NCI-H2081 treated with DMSO at 0.1 percent for 48 hours (cell line): ENCODE data around the gene DCST2.
"Not testable (repeated sequence)": the region's sequence is repeated elsewhere in the genome, so short reads cannot be mapped to it uniquely, and the experiment has no call there.

Source experiments
- DNase-seq: peaks from one replicate; lab custom pipeline; 2025; lab: John Stamatoyannopoulos, UW

Gene DCST2

DNA sequence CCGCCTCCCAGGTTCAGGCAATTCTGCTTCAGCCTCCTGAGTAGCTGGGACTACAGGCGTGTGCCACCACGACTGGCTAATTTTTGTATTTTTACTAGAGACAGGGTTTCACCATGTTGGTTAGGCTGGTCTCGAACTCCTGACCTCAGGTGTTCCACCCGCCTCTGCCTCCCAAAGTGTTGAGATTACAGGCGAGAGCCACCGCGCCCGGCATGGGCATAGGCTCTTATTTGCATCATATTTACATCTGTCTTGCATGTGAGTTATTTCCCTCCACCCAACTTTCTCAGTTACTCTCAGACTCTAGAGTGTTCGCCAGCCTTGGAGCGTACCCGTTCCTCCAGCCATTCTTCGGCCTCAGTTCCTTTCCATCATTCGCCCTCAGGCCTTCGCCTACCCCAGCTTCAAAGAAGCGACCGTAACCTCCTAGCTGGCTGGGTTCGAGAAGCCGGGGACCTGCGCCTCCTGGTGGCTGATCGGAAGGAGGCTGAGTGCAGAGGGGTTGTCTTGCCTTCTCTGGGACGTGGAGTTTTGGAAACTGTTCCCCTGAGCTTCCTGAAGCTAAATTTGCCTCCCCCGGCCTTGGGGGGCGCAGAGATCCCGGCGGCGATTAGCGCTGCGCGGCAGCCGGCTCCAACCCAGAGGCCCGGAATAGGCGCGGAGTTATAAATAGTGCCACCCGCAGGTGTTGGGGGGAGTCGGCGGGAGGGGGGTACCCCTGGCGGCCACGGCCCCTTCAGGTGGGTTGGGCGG is 34.6 kb downstream of the DCST2 start:
- DNase-seq, result peak; percentile 53

DNA sequence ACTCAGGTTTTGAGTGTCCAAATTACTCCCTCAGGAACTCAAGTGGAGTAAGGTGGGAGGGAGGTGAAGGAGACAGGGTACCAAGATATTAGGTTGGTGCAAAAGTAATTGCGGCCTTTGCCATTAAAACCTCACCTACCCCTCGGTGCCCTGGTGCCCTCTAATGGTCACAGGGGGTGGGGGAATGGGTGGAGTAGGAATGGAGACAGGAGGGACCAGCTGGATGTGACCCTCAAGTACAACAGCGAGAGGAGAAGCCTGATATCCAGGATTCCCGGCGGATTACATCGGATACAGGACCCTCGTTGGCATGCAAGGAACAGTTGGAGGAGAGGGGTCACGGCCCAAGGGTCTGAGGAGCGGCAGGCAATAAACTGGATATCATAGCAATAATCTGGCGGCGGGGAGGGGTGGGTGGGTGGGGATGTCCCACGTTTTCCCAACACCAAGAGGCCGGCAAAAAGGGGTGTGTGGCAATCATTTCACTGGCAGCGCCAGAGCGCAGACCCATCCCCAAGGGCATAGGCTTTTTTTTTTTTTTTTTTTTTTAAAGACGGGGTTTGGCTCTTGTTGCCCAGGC is 35.3 kb downstream of the DCST2 start:
- no peak for DNase-seq

DNA sequence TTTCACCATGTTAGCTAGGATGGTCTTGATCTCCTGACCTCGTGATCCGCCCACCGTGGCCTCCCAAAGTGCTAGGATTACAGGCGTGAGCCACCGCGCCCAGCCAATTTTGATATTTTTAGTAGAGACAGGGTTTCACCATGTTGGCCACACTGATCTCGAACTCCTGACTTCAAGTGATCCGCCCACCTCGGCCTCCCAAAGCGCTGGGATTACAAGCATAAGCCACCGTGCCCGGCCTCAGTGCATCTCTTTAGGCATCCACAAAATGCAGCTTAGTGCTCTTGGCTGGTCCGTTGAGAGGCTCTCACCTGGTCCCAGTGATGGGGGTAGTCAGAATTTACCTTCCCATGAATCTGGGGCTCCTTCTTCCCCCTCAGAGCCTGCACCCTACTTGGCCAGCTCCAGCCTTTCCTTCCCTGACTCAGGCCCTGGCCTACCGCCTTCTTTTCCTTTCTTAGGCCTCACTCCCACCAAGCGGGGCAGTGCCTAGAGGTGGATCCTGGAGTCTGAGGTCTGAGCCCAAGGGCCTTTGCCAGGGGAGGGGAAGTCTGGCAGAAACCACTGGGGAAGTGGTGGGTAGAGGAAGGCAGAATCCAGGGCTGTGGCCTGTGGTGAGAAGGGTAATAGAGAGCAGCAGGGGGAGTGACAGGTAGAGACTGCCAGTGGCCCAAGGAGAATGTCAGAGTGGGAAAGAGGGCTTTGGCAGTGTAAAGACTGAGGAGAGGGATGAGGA is 36.4 kb downstream of the DCST2 start:
- no peak for DNase-seq

DNA sequence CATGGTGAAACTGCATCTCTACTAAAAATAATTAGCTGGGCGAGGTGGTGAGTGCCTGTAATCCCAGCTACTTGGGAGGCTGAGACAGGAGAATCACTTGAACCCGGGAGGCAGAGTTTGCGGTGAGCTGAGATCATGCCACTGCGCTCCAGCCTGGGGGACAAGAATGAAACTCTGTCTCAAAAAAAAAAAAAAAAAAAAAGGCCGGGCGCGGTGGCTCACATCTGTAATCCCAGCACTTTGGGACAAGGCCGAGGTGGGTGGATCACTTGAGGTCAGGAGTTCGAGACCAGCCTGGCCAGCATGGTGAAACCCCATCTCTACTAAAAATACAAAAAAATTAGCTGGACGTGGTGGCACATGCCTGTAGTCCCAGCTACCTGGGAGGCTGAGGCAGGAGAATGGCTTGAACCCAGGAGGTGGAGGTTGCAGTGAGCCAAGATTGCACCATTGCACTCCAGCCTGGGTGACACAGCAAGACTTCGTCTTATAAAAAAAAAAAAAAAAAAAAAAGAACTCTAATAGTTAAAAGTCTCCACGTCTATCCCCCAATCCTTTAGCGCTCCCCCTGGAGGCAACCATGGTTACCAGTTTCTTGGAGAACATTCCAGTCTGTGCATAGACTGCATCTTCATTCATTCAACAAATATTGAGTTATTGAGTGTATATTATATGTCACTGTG is 38.1 kb downstream of the DCST2 start:
- not testable (repeated sequence) for DNase-seq

DNA sequence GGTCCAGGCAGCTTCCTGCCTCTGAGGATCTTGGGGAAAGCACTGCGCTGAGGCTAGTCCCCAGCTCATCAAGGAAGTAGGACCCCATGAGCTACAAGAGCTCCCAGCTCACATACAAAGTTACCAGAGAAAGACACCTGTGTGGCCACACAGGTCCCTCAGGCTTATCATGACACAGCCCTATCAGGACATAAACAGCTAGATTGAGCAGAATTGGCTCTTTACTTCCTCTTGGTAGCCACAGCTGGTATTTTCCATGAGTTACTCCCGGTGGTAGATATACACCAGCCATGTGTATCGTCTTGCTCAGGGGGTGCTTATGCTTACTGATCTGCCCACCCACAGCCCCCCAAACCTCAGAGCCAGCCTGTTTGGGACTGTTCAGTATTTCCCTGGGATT is 39.0 kb downstream of the DCST2 start:
- DNase-seq, result no peak

DNA sequence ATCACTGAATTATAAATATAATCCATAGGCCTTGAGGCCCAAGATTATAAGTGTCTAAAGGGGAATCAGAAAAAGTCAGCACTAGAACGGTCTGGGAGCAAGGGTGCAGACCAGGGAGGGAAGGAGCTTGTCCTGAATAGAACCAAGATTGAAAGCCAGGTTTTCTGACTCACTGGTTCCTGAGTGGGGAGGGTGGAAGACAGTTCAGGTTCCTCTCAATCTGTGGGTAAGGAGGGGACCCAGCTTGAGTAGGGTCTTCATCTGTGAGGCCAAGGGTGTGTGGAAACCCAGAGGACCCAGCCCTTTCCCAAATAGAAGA is 39.4 kb downstream of the DCST2 start:
- no peak for DNase-seq

DNA sequence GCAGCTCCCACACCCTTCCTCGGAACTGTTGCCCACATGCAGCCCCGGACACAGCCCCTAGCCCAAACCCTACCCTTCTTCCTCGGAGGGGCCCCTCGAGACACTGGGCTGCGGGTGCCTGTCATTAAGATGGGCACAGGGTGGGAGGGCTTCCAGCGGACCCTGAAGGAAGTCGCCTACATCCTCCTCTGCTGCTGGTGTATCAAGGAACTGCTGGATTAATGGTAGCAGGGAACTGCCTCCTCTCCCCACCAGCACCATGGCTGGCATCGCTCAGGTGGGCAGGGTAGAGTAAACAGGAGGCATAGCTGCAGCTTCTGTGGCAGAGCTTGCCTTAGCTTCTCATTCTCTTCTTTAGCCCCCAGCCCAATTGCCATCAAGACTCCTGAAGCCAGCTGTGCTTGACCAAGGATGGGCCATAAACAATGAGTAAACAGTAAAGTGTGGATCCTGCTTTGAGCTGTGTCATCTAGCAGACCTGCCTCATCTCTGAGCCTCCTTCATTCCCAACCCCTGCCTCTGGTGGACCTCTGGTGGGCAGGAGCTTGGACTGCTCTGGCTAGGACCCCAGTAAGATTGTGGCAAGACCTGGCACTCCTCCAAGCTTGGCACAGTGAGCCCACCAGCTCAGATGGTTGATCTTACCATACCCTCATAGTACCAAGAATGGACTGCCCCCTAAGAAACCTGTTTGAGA is 39.9 kb downstream of the DCST2 start, which contains the start of gene LENEP:
Gene LENEP (plus strand): TSS at position 15 of the 697 bp plus-strand sequence. CDS start 22 bp downstream, at position 37.
- DNase-seq, result no peak

DNA sequence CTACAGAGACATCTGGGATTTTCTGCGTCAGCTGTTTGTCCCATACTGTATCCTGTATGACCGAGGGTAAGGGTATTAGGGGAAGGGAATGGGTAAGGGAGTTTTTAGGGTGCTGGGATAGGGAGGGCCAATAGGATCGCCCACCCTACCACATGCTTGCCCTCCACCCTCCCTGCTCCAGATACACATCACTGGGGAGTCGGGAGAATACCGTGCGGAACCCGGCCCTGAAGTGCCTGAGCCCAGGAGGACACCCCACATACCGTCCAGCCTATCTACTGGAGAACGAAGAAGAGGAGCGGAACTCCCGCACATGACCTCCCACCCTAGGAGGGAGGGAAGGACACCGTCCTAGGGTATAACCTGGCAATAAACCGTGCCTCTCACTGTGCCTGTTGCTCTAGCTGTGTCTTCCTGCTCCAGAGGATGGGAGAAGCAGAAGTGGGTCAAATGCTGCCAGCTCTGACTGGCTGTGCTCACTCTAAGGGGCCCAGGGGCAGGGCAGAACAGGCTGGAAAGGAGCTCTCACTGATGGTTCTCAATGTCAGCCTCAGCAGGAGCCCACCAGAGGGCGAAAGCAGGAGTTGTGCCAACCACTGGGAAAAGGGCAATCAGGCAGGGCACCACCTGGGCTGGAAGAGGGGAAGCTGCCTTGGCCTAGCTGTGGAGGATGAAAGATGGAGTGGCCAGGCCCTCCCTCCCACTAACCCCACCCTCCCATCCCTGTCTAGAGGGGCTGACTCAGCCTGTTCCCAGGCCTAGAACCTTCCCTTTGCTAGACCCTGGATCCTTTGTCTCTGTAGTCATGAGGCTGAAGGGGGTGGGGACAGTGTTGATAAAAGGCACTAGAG is 40.6 kb downstream of the DCST2 start:
- DNase-seq, result no peak

DNA sequence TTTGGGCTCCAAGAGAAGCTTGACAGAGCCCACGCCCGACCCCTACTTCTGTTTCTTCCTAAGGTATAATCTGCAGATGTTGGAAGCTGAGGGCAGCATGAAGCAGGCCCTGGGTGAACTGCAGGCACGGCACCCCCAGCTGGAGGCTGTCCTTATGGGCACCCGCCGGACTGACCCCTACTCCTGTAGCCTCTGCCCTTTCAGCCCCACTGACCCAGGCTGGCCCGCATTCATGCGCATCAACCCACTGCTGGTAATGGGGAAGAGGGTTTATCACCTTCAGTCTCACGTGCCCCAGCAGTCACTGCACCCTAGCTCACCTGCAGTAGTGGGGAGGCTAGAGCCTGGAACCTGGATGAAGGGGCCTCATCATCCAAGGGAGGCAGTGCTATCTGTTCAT is 43.3 kb downstream of the DCST2 start:
- DNase-seq, result no peak

DNA sequence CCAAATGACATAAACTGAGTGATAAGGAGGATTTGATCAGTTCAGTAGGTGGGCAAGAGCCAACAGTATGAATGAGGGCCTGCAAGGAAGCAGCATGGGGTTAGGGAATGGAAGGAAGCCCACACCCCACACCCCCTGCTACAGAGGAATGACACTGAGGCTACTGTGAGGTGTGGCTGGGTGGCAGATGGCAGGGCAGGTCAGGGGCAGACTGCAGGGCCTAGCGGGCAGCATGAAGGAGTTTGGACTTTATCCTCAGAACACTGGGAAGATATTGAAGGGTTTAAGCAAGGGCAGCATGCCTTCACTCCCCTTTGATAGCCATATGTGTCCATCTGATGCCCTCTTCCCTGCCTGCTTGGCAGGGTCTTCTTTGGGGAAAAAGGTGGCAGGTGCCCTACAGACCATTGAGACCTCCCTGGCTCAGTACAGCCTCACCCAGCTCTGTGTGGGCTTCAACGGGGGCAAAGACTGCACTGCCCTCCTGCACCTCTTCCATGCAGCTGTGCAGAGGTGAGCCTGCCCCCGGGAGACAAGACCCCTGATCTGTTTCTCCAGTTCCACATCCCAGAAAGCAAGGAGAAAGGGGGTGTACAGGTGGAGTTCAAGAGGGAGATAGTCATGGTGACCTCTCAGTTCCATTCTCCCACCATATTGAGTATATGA is 44.3 kb downstream of the DCST2 start:
- DNase-seq, result no peak

DNA sequence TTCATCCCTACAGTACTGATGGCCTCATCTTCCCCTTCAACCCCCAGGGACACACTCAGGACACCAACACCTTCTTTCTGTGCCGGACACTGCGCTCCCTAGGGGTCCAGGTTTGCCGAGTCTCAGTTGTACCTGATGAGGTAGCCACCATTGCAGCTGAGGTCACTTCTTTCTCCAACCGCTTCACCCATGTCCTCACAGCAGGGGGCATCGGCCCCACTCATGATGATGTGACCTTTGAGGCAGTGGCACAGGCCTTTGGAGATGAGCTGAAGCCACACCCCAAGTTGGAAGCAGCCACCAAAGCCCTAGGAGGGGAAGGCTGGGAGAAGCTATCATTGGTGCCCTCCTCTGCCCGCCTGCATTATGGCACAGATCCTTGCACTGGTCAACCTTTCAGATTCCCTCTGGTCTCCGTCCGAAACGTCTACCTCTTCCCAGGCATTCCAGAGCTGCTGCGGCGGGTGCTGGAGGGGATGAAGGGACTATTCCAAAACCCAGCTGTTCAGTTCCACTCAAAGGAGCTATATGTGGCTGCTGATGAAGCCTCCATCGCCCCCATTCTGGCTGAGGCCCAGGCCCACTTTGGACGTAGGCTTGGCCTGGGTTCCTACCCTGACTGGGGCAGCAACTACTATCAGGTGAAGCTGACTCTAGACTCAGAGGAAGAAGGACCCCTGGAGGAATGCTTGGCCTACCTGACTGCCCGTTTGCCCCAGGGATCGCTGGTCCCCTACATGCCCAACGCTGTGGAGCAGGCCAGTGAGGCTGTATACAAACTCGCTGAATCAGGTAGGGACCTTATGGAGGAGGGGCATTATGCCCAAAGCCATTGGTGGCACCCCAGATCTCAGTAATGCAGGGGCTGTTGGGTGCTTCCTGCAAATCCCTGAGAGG is 45.3 kb downstream of the DCST2 start:
- DNase-seq, result no peak

DNA sequence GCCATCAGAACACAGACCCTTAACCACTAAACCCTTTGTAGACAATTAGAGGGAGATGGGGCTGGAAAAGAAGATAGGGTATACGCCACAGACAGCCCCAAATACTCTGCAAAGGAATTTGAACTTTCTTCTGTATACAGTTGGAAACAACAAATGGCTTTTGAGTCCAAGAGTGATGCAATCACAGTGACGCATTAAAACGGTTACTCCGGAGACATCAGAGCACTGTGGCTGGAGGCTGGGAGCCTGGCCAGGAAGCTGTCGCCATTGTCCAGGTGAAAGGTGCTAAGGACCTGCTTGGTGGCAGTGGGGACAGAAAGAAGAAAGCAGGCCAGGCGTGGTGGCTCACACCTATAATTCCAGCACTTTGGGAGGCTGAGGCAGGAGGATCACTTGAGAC is 46.3 kb downstream of the DCST2 start:
- DNase-seq, result no peak

DNA sequence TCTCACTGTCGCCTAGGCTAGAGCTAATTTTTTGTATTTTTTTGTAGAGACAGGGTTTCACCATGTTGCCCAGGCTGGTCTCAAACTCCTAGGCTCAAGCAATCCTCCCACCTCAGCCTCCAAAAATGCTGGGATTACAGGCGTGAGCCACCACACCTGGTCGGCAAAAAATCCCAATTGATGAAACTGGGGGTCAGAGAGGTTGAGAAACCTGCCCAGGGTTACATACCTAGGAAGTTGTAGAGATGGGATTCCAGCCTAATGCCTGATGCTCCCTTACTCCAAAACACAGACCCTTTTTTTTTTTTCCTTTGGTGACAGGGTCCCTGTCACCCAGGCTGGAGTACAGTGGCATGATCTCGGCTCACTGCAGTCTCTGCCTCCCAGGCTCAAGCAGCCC is 46.8 kb downstream of the DCST2 start:
- DNase-seq, result not testable (repeated sequence)

DNA sequence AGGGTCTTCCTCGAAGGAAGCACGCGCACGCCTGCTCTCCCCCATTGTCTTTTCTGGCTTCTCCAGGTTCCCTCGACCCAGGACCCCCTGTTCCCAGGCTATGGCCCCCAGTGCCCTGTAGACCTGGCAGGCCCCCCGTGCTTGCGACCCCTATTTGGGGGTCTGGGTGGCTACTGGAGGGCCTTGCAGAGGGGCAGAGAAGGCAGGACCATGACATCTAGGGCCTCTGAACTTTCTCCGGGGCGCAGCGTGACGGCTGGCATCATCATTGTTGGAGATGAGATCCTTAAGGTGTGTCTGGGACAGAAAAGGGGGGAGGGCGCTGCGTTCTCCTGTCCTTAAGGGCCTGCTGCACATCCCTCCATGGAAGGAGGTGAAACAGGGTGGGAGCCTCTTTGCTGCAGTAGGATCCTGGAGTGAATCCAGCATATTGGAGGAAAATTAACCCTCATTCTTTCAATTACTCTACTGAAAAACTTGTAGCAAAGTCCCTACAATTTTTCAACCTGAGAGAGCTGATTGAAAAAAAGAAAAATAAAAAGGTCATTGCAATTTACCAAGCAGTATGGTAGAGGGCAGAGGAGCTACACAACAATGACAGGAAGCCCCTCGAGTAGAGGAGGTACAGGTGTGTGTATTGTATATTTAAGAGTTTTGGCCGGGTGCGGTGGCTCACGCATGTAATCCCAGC is 49.7 kb downstream of the DCST2 start:
- no peak for DNase-seq

DNA sequence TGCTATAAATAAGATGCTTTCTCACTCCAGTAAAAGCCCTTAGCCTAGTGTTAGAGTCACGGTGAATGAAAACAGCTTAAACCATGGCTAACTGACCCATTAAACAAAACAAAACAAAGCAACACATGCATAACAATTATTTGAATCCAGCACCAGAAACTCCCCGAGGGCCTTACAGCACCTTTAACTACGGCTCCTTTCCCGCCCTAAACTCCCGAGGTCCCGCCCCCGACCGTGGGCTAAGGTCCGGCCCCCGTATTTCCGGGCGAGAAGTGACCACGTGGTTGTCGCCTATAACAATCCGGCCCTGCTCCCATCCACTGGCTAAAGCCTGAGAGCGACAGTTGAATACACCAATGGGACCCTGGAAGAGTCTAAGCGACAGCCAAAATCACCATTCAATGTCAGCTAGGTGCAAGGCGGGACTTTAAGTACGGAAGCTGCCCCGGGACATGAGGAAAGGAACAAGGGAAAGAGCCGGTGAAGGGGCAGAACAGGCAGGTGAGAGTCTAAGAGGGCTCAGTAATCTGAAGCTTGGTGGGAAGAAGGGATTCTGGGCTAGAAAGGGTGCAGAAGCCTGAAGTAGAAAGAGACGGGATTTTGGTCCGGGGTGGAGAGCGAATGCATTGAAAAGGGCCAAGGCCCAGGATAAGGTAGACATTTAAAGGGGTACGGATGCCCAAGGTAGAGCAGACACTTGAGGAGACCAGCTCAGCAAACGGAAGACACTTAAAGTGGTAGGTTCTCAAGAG is 50.5 kb downstream of the DCST2 start, which contains the start of gene FLAD1:
Gene FLAD1 (plus strand): TSS at position 448 of the 752 bp plus-strand sequence. CDS start 351 bp downstream, outside the sequence.
- DNase-seq, result peak; percentile 100

DNA sequence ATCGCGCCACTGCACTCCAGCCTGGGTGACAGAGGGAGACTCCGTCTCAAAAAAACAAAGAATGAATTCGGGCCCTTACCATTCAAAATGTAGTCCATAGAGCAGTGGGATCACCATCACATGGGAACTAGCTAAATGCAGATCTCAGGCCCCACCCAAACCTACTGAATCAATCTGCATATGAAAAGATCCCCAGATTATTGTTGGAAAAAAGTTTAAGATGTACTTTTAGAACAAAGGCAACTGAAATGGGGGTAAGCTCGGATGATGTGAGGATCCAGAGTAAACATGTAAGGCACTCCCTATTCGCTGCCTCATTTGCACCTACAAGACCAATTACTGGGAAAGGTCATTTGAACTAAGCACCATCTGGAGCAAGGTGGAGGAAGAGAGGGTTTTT is 51.2 kb downstream of the DCST2 start:
- DNase-seq, result no peak

DNA sequence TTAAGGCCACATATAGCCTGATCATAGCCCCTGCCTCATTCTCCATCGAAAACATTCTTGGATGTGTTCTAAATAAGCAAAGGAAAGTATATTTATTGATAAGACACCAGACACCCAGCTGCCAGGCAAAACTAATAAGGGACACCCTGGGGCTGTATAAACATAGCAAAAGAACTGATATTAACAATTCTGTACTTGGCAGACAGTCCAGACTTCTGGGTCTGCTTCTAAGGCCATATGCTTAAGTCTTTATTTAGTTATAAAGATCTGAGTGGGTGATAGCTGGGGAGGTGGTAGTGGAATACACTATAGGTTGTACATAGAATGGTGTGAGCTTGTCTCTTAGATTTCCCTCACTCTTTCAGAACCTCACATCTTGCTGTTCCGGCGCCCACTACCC is 55.2 kb downstream of the DCST2 start:
- no peak for DNase-seq

DNA sequence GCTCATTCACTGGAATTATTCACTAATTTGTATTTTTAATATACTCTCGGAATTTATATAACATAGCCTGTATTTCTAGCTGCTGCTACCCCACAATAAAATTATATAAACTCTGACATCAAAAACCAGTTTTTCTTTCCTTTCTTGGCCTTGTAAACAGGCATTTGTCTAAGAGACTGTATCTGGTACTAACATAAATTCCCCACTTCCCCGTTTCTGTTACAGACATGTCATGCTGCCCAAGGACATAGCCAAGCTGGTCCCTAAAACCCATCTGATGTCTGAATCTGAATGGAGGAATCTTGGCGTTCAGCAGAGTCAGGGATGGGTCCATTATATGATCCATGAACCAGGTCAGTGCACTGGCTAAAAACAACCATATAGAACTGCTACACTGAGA is 55.8 kb downstream of the DCST2 start:
- not testable (repeated sequence) for DNase-seq
